Astrocyte (in vitro differentiated cells and primary cell): ENCODE results near the gene PDX1.

Source experiments
- CTCF ChIP-seq: IDR thresholded peaks from 2 replicates; pipeline ENCODE4 v1.5.1; 2011; ENCODE audit warnings: low read depth, mild to moderate bottlenecking, inconsistent platforms, low read length, moderate library complexity; ENCODE audit not compliant: insufficient read depth
- EZH2 ChIP-seq: IDR thresholded peaks from 2 replicates; pipeline ENCODE4 v1.6.1; 2012; ENCODE audit warnings: mild to moderate bottlenecking, low read length, inconsistent platforms; ENCODE audit not compliant: insufficient read depth

GRCh38 chr13:27878274-27878673 lies 41.5 kb upstream of the PDX1 start:
- TF ChIP-seq CTCF: no peak
- TF ChIP-seq EZH2: no peak
